ENCODE data around the gene PDE3A. TPM values are rescaled to one million over a fixed set of nuclear protein-coding genes. Genes with fewer than 3 reads are reported as not detected.
A peak's percentile ranks its signal among the peaks of the same experiment; 100 is the strongest.

Gene PDE3A
- polyA plus RNA-seq, 1 of the 3 experiments (the other 2 are of a cell fraction) = 0.67 TPM

DNA sequence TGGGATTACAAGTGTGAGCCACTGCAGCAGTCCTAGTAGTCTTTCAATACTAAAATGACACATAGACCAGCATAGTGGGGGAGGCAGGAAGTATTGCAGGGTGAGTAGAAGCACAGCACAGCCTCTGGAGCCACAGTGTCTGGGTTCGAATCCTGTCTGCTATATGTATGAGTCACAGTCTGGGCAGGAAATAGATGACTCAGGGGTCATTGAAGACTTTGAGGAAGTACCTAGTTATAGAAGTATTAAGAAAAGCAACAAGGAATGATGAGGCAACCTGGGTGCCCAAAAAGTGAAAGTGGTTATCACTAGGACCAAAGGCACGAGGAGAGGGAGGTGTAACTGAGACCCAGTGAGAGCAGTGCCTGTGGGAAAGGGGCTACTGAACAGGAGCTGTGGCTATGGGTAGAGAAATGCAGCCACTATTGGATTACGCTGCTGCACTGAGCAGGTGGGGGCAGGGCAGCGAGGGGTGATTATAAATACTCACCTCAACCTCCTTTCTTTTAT, 124.0 kb downstream of the PDE3A start:
- Histone ChIP-seq H3K79me2 (ENCODE audit: insufficient read depth) (peaks cover 27% of the 10 kb centered on the region), H2AFZ (ENCODE audit: low read depth) (no peak overlapping the region), H3K4me2 (peak overlapping the region; percentile 46), H3K27ac (ENCODE audit: low read depth in 2 of 2, low read length in 1 of 2) (peak overlapping the region in 1 of 2 experiments; percentile 92; a peak in 3 of 4 replicates), H3K27me3 (ENCODE audit: insufficient read depth) (no peaks in the 10 kb centered on the region), H3K9me3 (no peaks in the 10 kb centered on the region), H3K4me1 (ENCODE audit: control insufficient read depth in 1 of 2, insufficient read depth in 2 of 2, low read depth in 1 of 2, low read length in 1 of 2) (peaks cover 19 to 34% of the 10 kb centered on the region in 2 experiments), H3K9me2 (no peaks in the 10 kb centered on the region), H3K4me3 (ENCODE audit: low read depth in 2 of 2, low read length in 1 of 2) (peak overlapping the region in 1 of 2 experiments; percentile 18; a peak in 1 of 4 replicates), H4K20me1 (ENCODE audit: insufficient read depth) (no peaks in the 10 kb centered on the region), H3F3A (replicated peaks; ENCODE audit: insufficient read depth) (peaks cover 46% of the 10 kb centered on the region), H3K36me3 (replicated peaks in 1 of 2; ENCODE audit: control insufficient read depth in 1 of 2, insufficient read depth in 2 of 2, low read length in 1 of 2) (no peaks in the 10 kb centered on the region), H3K9ac (peak overlapping the region; percentile 33; the same call in 1 of the 2 replicates)
- WGBS (ENCODE audit: low lambda C conversion rate) = 51% methylated on average over 4 of the region's 4 CpGs
- no peak for DNase-seq
- ChIA-PET POLR2A (interaction anchor here (0.5 kb wide), 1 partner anchor 54 kb away, joined by 3 read pairs; no protein-coding TSS in a partner anchor), CTCF (interaction anchor here (1.0 to 1.5 kb wide), 3 partner anchors 10 to 577 kb away, joined by 3 to 5 read pairs (median 3); no protein-coding TSS in a partner anchor)
- no peak for TF ChIP-seq FOXM1 (IDR thresholded peaks at IDR 0.05; ENCODE audit: low read depth)
- peak; percentile 81 for TF ChIP-seq JUND (IDR thresholded peaks at IDR 0.05)
- no peak for TF ChIP-seq POLR2AphosphoS5 (IDR thresholded peaks at IDR 0.05; ENCODE audit: low read depth, low read length)
- TF ChIP-seq ELF1 (IDR thresholded peaks at IDR 0.05) = peak; percentile 53
- peak; percentile 88 for TF ChIP-seq RXRA (IDR thresholded peaks at IDR 0.05; ENCODE audit: borderline replicate concordance, low read depth)
- 0 out of 2 replicates have a peak, but pooled peaks have one; percentile 12 for TF ChIP-seq TEAD4 (IDR thresholded peaks at IDR 0.05; ENCODE audit: borderline replicate concordance, insufficient read depth)
- no peak for TF ChIP-seq RAD21 (IDR thresholded peaks at IDR 0.05; ENCODE audit: low read length)
- TF ChIP-seq EP300 (IDR thresholded peaks at IDR 0.05; ENCODE audit: borderline replicate concordance in 1 of 2, low read depth in 1 of 2, low read length in 1 of 2) = peak in 1 of 2 experiments; percentile 84; a peak in 2 of 4 replicates
- TF ChIP-seq YY1 (IDR thresholded peaks at IDR 0.05; ENCODE audit: low read depth) = no peak
- TF ChIP-seq TCF12 (IDR thresholded peaks at IDR 0.05) = peak; percentile 75
- TF ChIP-seq SMC3 (IDR thresholded peaks at IDR 0.05; ENCODE audit: low read depth, low read length) = no peak
- TF ChIP-seq, protein P1, sequence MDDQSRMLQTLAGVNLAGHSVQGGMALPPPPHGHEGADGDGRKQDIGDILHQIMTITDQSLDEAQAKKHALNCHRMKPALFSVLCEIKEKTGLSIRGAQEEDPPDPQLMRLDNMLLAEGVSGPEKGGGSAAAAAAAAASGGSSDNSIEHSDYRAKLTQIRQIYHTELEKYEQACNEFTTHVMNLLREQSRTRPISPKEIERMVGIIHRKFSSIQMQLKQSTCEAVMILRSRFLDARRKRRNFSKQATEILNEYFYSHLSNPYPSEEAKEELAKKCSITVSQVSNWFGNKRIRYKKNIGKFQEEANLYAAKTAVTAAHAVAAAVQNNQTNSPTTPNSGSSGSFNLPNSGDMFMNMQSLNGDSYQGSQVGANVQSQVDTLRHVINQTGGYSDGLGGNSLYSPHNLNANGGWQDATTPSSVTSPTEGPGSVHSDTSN (IDR thresholded peaks at IDR 0.05) = peak; percentile 47
- no peak for TF ChIP-seq SIN3A (IDR thresholded peaks at IDR 0.05; ENCODE audit: borderline replicate concordance, low read depth, low read length)
- peak; percentile 89 for TF ChIP-seq FOSL2 (IDR thresholded peaks at IDR 0.05; ENCODE audit: borderline replicate concordance, low read depth)
- no peak for TF ChIP-seq GABPA (IDR thresholded peaks at IDR 0.05; ENCODE audit: low read depth)
- peak; percentile 73; the same call in 1 of the 2 replicates for TF ChIP-seq MEF2A (IDR thresholded peaks at IDR 0.05; ENCODE audit: borderline replicate concordance, low read depth)

DNA sequence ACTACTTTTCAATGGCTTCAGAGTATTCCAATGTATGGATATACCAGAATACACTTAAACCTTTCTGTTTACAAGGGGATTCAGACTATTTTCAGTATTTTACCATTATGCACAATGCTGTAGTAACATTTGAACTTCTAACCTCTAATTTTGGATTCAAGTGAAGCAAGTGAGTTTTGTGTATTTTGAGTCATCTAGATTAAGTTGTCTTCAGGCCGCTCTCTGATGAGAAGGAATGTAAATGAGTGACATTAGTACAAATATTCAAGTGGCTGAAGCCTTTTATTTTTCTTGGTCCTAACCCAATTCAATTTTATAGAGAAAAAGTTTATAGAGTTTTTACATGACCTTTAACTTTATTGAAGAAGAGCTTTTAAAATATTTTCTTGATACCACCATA, 125.6 kb downstream of the PDE3A start:
- WGBS (ENCODE audit: low lambda C conversion rate) = 34% methylated on average over 1 of the region's 1 CpG
- Histone ChIP-seq H4K20me1 (ENCODE audit: insufficient read depth) (no peaks in the 10 kb centered on the region), H3K9me3 (no peaks in the 10 kb centered on the region), H3K9me2 (no peaks in the 10 kb centered on the region), H3K9ac (peak overlapping the region; percentile 37; the same call in 1 of the 2 replicates), H3K79me2 (ENCODE audit: insufficient read depth) (peaks cover 23% of the 10 kb centered on the region), H3K4me3 (ENCODE audit: low read depth in 2 of 2, low read length in 1 of 2) (no peak overlapping the region), H3K4me2 (peak overlapping the region; percentile 9; the same call in 1 of the 2 replicates), H3K27ac (ENCODE audit: low read depth in 2 of 2, low read length in 1 of 2) (peak overlapping the region in 1 of 2 experiments; percentile 92; a peak in 3 of 4 replicates), H3K27me3 (ENCODE audit: insufficient read depth) (no peaks in the 10 kb centered on the region), H2AFZ (ENCODE audit: low read depth) (no peak overlapping the region), H3K36me3 (replicated peaks in 1 of 2; ENCODE audit: control insufficient read depth in 1 of 2, insufficient read depth in 2 of 2, low read length in 1 of 2) (no peaks in the 10 kb centered on the region), H3F3A (replicated peaks; ENCODE audit: insufficient read depth) (peaks cover 46% of the 10 kb centered on the region), H3K4me1 (ENCODE audit: control insufficient read depth in 1 of 2, insufficient read depth in 2 of 2, low read depth in 1 of 2, low read length in 1 of 2) (peaks cover 19 to 34% of the 10 kb centered on the region in 2 experiments; a peak in 3 of 4 replicates)
- CTCF ChIA-PET = interaction anchor here (1.0 kb wide), 1 partner anchor 51 kb away, joined by 3 read pairs; no protein-coding TSS in a partner anchor
- TF ChIP-seq, protein P2, sequence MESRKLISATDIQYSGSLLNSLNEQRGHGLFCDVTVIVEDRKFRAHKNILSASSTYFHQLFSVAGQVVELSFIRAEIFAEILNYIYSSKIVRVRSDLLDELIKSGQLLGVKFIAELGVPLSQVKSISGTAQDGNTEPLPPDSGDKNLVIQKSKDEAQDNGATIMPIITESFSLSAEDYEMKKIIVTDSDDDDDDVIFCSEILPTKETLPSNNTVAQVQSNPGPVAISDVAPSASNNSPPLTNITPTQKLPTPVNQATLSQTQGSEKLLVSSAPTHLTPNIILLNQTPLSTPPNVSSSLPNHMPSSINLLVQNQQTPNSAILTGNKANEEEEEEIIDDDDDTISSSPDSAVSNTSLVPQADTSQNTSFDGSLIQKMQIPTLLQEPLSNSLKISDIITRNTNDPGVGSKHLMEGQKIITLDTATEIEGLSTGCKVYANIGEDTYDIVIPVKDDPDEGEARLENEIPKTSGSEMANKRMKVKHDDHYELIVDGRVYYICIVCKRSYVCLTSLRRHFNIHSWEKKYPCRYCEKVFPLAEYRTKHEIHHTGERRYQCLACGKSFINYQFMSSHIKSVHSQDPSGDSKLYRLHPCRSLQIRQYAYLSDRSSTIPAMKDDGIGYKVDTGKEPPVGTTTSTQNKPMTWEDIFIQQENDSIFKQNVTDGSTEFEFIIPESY (IDR thresholded peaks at IDR 0.05; ENCODE audit: borderline replicate concordance, low read depth) = no peak
- 0 out of 2 replicates have a peak, but pooled peaks have one; percentile 34 for TF ChIP-seq NFIC (IDR thresholded peaks at IDR 0.05; ENCODE audit: borderline replicate concordance)
- TF ChIP-seq RXRA (IDR thresholded peaks at IDR 0.05; ENCODE audit: borderline replicate concordance, low read depth) = peak; percentile 54; the same call in 1 of the 2 replicates
- TF ChIP-seq FOSL2 (IDR thresholded peaks at IDR 0.05; ENCODE audit: borderline replicate concordance, low read depth) = no peak
- TF ChIP-seq EP300 (IDR thresholded peaks at IDR 0.05; ENCODE audit: borderline replicate concordance in 1 of 2, low read depth in 1 of 2, low read length in 1 of 2) = peak in 1 of 2 experiments; percentile 31; a peak in 1 of 4 replicates
- peak; percentile 30; the same call in 1 of the 2 replicates for TF ChIP-seq TCF12 (IDR thresholded peaks at IDR 0.05)
- TF ChIP-seq, protein P1 (IDR thresholded peaks at IDR 0.05) = peak; percentile 35; the same call in 1 of the 2 replicates
- TF ChIP-seq TAF1 (IDR thresholded peaks at IDR 0.05; ENCODE audit: borderline replicate concordance, low read depth, low read length) = no peak
- POLR2A ChIA-PET = no interaction called here
- no peak for DNase-seq

Data from SK-N-SH (cell line).